Hepatocyte (in vitro differentiated cells): ENCODE results near the gene ARF6. TPM values are rescaled to one million over a fixed set of nuclear protein-coding genes. Genes with fewer than 3 reads are reported as not detected.

Source experiments
- DNase-seq: peaks from one replicate; pipeline ENCODE4 v3.0.0-alpha.2; 2016; ENCODE audit warnings: low spot score
- H2AFZ ChIP-seq: fragments of 200-600 bp; sonication (generic); 2 replicates; pipeline ENCODE4 v1.6.0; 2016; ENCODE audit warnings: antibody characterized with exemption, mild to moderate bottlenecking
- H3K27ac ChIP-seq: fragments of 200-600 bp; sonication (generic); 2 replicates; pipeline ENCODE4 v1.5.1; 2016; ENCODE audit warnings: mild to moderate bottlenecking
- H3K27me3 ChIP-seq: fragments of 200-600 bp; sonication (generic); 2 replicates; pipeline ENCODE4 v1.6.1; 2016
- H3K36me3 ChIP-seq: fragments of 200-600 bp; sonication (generic); replicated peaks from 2 replicates; pipeline ENCODE4 v1.5.1; 2016; ENCODE audit warnings: low read depth; ENCODE audit not compliant: insufficient read depth
- H3K4me1 ChIP-seq: fragments of 200-600 bp; sonication (generic); 2 replicates; pipeline ENCODE4 v1.5.1; 2016; ENCODE audit warnings: mild to moderate bottlenecking, moderate library complexity; ENCODE audit not compliant: insufficient read depth
- H3K4me2 ChIP-seq: fragments of 200-600 bp; sonication (generic); 2 replicates; pipeline ENCODE4 v1.6.0; 2016
- H3K4me3 ChIP-seq: fragments of 200-600 bp; sonication (generic); 2 replicates; pipeline ENCODE4 v1.5.1; 2016; ENCODE audit warnings: mild to moderate bottlenecking
- H3K79me2 ChIP-seq: fragments of 200-600 bp; sonication (generic); 2 replicates; pipeline ENCODE4 v1.6.0; 2017; ENCODE audit warnings: mild to moderate bottlenecking
- H3K9me2 ChIP-seq: fragments of 200-600 bp; sonication (generic); replicated peaks from 2 replicates; pipeline ENCODE4 v1.6.0; 2017; ENCODE audit warnings: mild to moderate bottlenecking; ENCODE audit not compliant: insufficient read depth
- H3K9me3 ChIP-seq: fragments of 200-600 bp; sonication (generic); 2 replicates; pipeline ENCODE4 v1.5.1; 2016; ENCODE audit warnings: low read depth, mild to moderate bottlenecking
- H4K20me1 ChIP-seq: fragments of 200-600 bp; sonication (generic); 2 replicates; pipeline ENCODE4 v1.6.0; 2016; ENCODE audit warnings: mild to moderate bottlenecking; ENCODE audit not compliant: insufficient read depth, poor library complexity, severe bottlenecking
- CTCF ChIP-seq: fragments of 200-600 bp; sonication (generic); IDR thresholded peaks from 2 replicates; pipeline ENCODE4 v1.5.1; 2016; ENCODE audit warnings: antibody characterized with exemption, mild to moderate bottlenecking; ENCODE audit not compliant: poor library complexity
- EZH2 ChIP-seq: fragments of 200-600 bp; sonication (generic); IDR thresholded peaks from 2 replicates; pipeline ENCODE4 v1.6.1; 2016; ENCODE audit warnings: antibody characterized with exemption, mild to moderate bottlenecking, borderline replicate concordance
- EZH2phosphoT487 ChIP-seq: fragments of 200-600 bp; sonication (generic); IDR thresholded peaks from one replicate; pipeline ENCODE4 v1.6.1; 2018; ENCODE audit warnings: antibody characterized with exemption, mild to moderate bottlenecking, low read depth, moderate library complexity; ENCODE audit not compliant: unreplicated experiment, severe bottlenecking
- WGBS: methylation state at CpG from one replicate; pipeline ENCODE4 v1.1.6; 2016; ENCODE audit warnings: low lambda C conversion rate; ENCODE audit errors: missing lambda C conversion rate; 5-methylcytosine and 5-hydroxymethylcytosine counted together
- polyA plus RNA-seq: library from polyadenylated mRNA; unstranded; fragments of >200 nt; fragmentation: Nextera tagmentation; extraction: Ambion mirVana; gene quantifications from 2 replicates; pipeline ENCODE4 v1.2.1, GENCODE V29; 2016
- small RNA-seq: library from RNA; depleted of rRNA; stranded (forward); fragments of <200 nt; gene quantifications from one replicate; pipeline ENCODE3, GENCODE V24; 2014
- total RNA-seq: library from RNA; depleted of rRNA; stranded (reverse); fragments of >200 nt; gene quantifications from 2 replicates; pipeline ENCODE4 v1.2.3, GENCODE V29; 2014

ARF6 gene
- total and polyA plus RNA-seq, 2 experiments from 2014 or later = 53.9 to 64.8 TPM

GRCh38 chr14:49944501-49944900 is 51.6 kb downstream of the ARF6 start:
- WGBS = 77% methylated on average over 1 of the region's 1 CpG
- H3K4me2 ChIP-seq = no peak overlapping the region

GRCh38 chr14:49945448-49946319 is 52.8 kb downstream of the ARF6 start:
- peaks cover 25% of the 10 kb centered on the region for H3K4me1 ChIP-seq
- H3K79me2 ChIP-seq = no peaks in the 10 kb centered on the region
- TF ChIP-seq CTCF (no peak), EZH2phosphoT487 (no peak), EZH2 (no peak)

More at GRCh38 chr14:49944501-49944900, 51.6 kb downstream of the ARF6 start:
- H3K36me3 ChIP-seq = no peaks in the 10 kb centered on the region
- H4K20me1 ChIP-seq = no peaks in the 10 kb centered on the region
- H3K9me3 ChIP-seq = no peaks in the 10 kb centered on the region
- H3K4me3 ChIP-seq = no peak overlapping the region
- DNase-seq = no peak
- H3K9me2 ChIP-seq = no peaks in the 10 kb centered on the region
- peaks cover 22% of the 10 kb centered on the region for H3K4me1 ChIP-seq
- no peaks in the 10 kb centered on the region for H3K27me3 ChIP-seq
- H3K79me2 ChIP-seq = no peaks in the 10 kb centered on the region
- no peak for TF ChIP-seq CTCF
- TF ChIP-seq EZH2phosphoT487 = no peak
- no peak for TF ChIP-seq EZH2
- no peak overlapping the region for H3K27ac ChIP-seq
- no peak overlapping the region for H2AFZ ChIP-seq

More at GRCh38 chr14:49945448-49946319, 52.8 kb downstream of the ARF6 start:
- Histone ChIP-seq H4K20me1 (no peaks in the 10 kb centered on the region), H3K4me3 (no peak overlapping the region), H3K36me3 (no peaks in the 10 kb centered on the region), H3K27me3 (no peaks in the 10 kb centered on the region), H3K9me2 (no peaks in the 10 kb centered on the region), H3K9me3 (no peaks in the 10 kb centered on the region), H2AFZ (peak overlapping the region; percentile 6), H3K4me2 (no peak overlapping the region), H3K27ac (peak overlapping the region; percentile 50)
- WGBS = 88% methylated on average over 8 of the region's 8 CpGs
- DNase-seq = no peak

Small RNA genes within 50 kb of the gene (small RNA-seq; reads per million reads assigned to genes)
- gene RF00017 (not detected), gene RN7SL2 (103 reads per million, percentile 97 among the genes with 10 or more reads in this experiment), gene RN7SL3 (3.4 reads per million, percentile 91 among the genes with 10 or more reads in this experiment), gene RNU6-189P (not detected)

Other genes starting within 250 kb of the ARF6 start
- gene POLE2, start 204.9 kb upstream of the ARF6 start, total RNA-seq = 7.6 and 12.0 TPM in 2 replicates
- 3.2 and 3.9 TPM in 2 replicates for gene POLE2, start 204.9 kb upstream of the ARF6 start, polyA plus RNA-seq
- 4.6 and 6.7 TPM in 2 replicates for gene KLHDC1, start 200.0 kb upstream of the ARF6 start, total RNA-seq
- gene KLHDC1, start 200.0 kb upstream of the ARF6 start, polyA plus RNA-seq = 1.2 and 5.4 TPM in 2 replicates
- 114 and 118 TPM in 2 replicates for gene KLHDC2, start 124.9 kb upstream of the ARF6 start, total RNA-seq
- 122 and 140 TPM in 2 replicates for gene KLHDC2, start 124.9 kb upstream of the ARF6 start, polyA plus RNA-seq
- 34.0 and 62.9 TPM in 2 replicates for gene NEMF, start 40.3 kb upstream of the ARF6 start, total RNA-seq
- 49.5 and 69.9 TPM in 2 replicates for gene NEMF, start 40.3 kb upstream of the ARF6 start, polyA plus RNA-seq
- 11.4 and 11.5 TPM in 2 replicates for gene VCPKMT, start 223.5 kb downstream of the ARF6 start, total RNA-seq
- 6.1 and 8.5 TPM in 2 replicates for gene VCPKMT, start 223.5 kb downstream of the ARF6 start, polyA plus RNA-seq